Breast epithelium (tissue), 3 donors: Measurements from ENCODE around the gene MGAM2.

Experiments
- POLR2A ChIP-seq: fragments of 450-650 bp; IDR thresholded peaks from one replicate; pipeline ENCODE4 v1.6.1; 2016; ENCODE audit warnings: antibody characterized with exemption, mild to moderate bottlenecking, moderate library complexity
- TF ChIP-seq, protein P1 (sequence below), 3 donors: fragments of 450-650 bp; IDR thresholded peaks; one replicate each; pipeline ENCODE4 v1.5.1; 2016 to 2017; ENCODE audit warnings: antibody characterized with exemption in 3 of 3, mild to moderate bottlenecking in 3 of 3, moderate library complexity in 3 of 3

DNA sequence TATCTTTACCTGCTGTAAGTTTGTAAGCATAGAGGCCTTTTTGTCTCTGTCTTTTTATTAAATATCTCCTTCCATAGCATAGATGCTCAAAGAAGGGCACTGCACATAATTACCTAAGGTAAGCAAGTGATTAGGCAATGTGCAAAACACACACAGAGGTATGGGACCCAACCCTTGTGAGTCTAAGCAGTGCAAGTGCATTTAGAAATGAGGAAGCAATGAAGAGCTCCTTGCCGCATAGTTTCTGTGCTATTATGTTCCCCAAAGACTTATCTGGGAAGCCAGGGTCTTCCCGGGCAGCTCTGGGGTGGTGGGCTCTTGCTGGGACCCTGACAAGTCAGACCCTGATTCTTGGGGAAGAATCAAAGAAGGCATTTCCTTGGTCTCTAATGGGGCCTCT, 13.5 kb upstream of the MGAM2 start:
- TF ChIP-seq, protein P1, sequence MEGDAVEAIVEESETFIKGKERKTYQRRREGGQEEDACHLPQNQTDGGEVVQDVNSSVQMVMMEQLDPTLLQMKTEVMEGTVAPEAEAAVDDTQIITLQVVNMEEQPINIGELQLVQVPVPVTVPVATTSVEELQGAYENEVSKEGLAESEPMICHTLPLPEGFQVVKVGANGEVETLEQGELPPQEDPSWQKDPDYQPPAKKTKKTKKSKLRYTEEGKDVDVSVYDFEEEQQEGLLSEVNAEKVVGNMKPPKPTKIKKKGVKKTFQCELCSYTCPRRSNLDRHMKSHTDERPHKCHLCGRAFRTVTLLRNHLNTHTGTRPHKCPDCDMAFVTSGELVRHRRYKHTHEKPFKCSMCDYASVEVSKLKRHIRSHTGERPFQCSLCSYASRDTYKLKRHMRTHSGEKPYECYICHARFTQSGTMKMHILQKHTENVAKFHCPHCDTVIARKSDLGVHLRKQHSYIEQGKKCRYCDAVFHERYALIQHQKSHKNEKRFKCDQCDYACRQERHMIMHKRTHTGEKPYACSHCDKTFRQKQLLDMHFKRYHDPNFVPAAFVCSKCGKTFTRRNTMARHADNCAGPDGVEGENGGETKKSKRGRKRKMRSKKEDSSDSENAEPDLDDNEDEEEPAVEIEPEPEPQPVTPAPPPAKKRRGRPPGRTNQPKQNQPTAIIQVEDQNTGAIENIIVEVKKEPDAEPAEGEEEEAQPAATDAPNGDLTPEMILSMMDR (IDR thresholded peaks at IDR 0.05): no peak
- TF ChIP-seq POLR2A: no peak
